Mesenteric fat pad (tissue), 1 donor: ENCODE measurements around the gene RBM8A. TPM values are rescaled to one million over a fixed set of nuclear protein-coding genes. Genes with fewer than 3 reads are reported as not detected.
"Not testable (repeated sequence)": the region's sequence is repeated elsewhere in the genome, so short reads cannot be mapped to it uniquely, and the experiment has no call there.

Experiments
- DNase-seq: peaks from one replicate; pipeline ENCODE4 v3.0.0-alpha.2; 2020; ENCODE audit warnings: low spot score
- total RNA-seq: library from RNA; stranded (reverse); fragmentation: NEBNext Ultra II Directional; extraction: Animal tissue kit (Norgen Biotek cat#: 25700); gene quantifications from one replicate; pipeline ENCODE4 v1.2.1, GENCODE V29; 2021
- donor health status: DM: yes; HTN: yes; CAD: no.

Gene RBM8A
- total RNA-seq, 1 donor from 2014 or later: 110 TPM

DNA sequence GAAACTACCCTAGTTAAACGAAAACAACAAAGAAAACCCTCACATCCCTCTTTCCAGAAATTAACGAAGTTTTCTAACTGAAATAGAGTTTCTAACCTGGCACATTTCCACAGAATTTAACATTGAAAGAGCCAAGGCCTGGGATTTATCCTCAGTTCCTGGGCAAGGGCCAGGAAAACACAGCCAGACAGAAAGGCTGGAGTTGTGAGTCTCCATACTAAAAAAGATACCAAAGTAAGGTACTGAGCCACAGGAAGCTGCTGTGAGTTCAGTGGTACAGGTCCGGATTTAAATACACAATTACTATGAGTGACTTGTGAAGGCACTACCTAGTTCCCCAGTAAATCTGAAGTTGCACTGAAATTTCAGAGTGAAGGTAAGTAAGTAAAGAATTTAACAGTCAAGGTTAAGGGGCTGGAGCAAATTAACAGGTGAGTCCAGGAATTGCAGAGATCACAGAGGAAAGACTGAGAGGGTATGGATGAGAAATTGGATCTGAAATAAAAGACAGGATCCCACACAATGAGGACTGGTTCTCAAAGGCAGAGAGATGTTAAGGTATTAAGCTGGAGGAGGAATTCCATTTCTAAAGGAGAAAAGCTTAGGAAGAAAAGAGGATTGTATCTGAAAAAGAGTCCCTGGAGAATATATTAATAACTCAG, 29.6 kb upstream of the RBM8A start:
- peak; percentile 9 for DNase-seq

DNA sequence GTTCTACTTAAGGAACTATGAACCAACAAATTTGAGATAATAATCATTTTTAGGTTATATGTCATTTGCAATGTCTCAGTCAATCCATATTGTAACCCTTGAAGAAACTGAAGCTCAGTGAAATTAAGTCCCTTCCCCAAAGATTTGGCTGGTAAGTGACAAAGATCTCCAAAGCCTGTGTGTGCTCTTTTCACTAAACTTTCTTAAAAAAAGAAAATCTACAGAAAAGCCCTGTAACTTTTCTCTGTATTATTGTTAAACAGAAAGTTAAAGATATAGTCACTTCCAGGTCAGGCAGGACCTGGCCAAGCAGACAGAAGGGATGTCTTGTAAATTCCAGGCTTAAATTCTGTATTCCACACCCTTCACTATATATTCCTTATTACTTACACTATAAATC, 29.1 kb upstream of the RBM8A start:
- no peak for DNase-seq

DNA sequence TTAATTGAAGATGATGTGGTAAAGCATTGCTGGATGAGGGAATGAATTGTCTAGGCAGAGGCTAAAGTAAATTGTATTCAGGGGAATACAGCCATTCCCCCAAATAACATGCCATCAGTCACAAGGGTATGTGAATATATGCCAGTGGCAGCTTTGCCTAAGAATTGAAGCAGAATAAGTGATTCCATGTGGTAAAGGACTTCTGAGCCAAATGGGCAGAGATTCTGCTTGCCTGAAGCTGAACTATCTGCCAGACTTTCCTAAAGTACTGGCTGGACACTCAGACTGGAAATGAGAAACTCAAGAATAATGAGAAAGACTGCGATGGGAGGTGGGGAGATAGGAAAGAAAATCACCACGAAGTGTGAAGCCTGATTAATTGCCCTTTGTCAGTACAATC, 28.2 kb upstream of the RBM8A start:
- DNase-seq: no peak

DNA sequence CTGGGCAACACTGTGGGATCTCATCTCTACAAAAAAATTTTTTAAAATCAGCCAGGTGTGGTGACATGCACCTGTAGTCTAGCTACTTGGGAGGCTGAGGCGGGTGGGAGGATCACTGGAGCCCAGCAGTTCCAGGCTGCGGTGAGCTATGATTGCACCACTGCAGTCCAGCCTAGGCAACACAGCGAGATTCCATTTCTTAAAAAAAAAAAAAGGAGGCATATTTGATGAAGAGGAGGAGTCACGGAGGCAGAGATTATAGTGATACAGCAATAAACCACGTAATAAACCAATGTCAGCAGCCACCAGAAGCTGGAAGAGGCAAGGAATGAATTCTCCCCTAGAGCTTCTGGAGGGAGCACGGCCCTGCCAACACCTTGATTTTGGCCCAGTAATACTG, 26.6 kb upstream of the RBM8A start:
- peak; percentile 9 for DNase-seq

DNA sequence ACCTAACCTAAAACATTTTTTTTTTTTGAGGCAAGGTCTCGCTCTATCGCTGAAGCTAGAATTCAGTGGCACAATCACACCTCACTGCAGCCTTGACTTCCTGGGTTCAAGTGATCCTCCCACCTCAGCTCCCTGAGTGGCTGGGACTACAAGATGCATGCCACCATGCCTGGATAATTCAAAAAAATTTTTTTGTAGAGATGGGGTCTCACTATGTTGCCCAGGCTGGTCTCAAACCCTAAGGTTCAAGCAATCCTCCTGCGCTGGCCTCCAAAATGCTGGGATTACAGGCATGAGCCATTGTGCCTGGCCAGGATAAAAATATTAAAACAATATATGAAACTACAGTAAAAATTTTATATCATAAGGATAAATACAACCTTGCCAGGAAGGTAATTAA, 25.6 kb upstream of the RBM8A start:
- peak; percentile 2 for DNase-seq

DNA sequence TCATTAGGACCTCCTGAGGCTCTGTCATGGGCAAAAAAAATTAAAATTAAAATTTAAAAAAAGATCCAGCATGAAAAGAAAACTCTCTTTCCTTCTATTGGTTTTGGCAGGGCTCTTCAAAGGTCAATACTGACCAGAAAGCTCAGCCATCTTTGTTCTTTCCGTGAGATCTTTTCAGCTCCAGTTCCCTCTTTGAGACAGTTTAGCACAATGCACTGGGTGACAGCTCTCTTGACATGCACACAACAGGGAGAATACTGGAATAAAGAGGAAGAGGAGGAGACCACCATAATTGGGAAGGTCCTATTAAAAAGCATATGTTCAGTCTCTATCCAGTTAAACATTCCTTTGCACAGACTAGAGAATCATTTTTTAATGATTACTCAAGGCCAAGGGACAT, 24.2 kb upstream of the RBM8A start:
- DNase-seq: no peak

DNA sequence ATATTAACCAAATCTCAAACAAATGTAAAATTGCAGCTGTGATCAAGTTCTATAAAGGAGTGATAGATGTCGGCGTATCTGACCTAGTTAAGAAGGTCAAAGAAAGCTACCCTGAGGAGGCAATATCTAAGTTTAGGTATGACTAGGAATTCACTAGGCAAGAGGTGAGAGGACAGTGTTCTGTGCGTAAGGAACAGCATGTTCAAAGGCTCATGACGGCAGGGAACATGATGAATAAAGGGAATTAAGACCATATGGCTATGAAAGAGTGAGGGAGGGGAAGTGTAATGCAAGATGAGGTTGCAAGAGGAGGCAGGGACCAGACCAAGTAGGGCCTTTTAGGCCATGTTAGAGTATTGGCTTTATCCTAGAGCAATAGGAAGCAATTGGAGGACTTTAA, 21.9 kb upstream of the RBM8A start:
- DNase-seq: no peak

DNA sequence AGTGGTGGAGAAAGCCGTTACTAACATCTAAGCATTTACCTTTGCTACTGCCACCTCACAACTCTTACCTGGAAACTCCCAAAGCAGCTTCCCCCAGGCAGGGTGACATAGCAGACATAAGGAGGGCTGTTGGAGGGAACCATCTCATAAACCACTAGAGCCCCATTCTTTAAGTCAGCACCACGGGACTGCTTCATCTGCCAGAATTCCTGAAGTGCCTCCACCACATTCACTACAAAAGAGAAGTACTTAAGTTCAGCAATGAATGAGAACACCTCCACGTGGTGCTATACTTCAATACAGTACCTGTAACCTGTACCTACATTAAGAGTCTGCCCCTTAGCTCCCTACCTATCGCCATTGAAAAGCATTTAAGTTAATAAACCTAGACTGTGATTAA, 20.3 kb upstream of the RBM8A start:
- peak; percentile 57 for DNase-seq

DNA sequence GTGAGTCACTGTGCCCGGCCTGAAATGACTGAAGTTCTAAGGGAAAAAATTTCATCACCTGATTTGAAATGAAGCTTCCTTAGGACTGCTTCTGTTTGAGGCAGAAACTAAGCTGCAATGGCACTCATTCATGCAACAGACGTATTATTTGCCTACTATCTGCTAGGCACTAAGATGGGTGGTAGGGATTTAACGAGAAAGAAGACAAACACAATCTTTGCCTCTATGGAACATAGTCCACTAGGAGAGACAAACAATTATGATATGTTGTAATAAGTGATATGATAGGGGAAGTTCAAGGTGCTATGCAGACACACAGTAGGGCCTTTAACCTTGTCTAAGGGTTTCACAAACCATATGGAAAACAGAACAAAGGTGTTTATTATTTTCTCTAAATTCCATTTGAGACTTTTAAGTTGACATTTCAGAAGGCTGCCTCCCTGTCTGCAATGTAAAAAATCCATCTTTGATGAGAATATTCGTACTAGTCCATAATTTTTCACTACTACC, 19.2 kb upstream of the RBM8A start:
- DNase-seq: no peak

DNA sequence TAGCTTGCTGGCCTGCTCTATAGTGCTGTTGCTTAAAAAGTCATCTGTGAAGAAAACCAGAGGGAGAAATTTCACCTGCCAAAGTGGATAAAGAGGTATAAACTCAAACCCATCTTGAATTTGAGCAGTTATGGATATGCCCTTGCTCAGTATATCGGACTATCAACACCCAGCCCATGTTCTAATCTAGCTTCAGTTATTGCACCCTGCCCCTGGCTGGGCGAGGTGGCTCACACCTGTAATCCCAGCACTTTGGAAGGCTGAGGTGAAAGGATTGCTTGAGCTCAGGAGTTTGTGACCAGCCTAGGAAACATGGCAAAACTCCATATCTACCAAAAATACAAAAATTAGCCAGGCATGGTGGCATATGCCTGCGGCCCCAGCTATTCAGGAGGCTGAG, 17.2 kb upstream of the RBM8A start:
- DNase-seq: peak; percentile 16

DNA sequence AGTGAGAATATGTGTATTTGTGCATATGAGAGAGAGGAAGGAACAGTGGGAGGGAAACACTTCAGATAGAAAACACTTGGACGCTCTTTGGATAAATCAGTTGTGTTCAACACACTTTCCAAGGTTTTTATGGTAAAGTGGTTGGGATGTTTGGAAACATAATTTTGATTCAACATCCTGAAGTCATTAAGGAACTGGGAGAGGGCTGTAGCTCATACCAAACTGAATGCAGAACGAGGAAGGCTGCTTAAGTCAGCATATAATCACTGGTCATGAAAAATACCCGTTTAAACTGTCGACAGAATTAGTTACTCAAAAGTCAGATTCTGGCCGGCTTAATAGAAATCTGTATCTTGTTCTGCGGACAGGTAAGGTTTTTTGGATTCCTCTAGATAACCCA, 15.6 kb upstream of the RBM8A start:
- no peak for DNase-seq

DNA sequence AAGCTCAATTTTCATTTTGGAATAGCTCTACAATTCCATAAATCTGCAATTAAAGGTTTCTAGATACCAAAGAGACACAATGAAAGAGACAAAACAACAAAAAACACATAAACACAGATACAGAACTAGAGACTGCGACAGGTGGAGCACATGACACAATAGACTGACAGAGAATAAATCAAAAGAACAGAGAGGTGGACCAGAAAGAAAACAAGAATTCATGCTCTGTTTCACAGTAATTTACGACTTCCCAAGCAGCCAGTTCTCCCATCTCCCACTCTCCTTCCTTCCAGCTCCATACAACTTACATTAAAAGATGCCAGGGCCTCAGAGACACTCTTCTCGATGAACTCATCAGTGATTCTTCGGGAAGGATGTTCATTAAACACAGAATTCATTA, 15.1 kb upstream of the RBM8A start:
- DNase-seq: peak; percentile 30

DNA sequence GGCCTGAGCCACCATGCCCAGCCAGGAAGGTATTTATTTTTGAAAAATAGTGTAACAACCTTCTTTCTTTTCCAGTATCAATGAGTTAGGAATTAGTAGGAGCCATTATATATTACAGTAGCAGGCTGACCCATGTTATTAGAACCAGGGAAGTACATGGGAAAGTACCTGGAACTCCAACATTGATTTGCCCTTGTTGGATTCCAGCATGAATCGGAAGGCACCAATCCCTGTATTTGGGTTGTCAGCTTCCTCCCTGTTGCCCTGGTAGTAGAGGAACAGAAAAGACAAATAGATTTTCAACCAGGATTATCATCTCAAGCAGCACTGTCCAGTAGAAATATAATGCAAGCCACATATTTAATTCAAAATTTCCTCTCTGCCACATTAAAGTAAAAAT, 10.2 kb upstream of the RBM8A start:
- DNase-seq: no peak

DNA sequence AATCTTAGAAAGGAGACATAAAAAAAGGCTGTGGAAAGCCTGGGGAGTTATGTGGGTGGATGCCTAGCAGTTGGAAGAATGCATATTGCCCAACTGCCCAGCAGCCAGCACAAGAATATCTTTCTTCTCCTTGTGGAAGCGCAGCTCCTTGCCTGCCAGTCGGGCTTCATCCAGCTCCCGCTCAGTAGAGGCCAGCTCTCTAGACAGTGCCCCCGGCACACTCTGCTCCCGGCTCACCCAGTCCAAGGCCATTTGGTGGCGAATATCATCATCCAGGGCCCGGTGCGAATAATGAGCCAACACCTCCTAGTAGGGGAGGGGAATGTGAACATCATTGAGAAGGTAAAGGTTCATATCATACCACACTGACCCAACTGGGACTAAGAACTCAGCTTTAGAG, 9.0 kb upstream of the RBM8A start:
- DNase-seq: peak; percentile 53

DNA sequence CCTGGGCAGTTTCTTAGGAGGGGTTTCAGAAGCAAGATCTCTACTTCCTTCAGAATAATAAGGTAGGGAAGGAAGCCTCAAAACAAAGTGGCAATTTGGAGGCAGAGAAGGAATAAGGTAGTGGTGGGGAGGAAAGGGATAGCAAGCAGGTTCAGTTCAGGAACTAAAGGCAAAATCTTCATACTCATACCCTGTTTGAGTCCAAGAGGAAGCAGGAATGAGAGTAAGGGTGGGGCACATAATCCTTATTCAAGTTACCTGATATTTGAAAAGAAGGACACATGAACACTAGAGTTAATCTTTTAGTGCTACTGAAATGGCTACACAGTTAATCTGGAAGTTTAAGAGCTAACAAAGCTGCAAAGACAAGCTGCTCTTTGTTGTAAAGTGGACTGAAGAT, 8.4 kb upstream of the RBM8A start:
- no peak for DNase-seq

DNA sequence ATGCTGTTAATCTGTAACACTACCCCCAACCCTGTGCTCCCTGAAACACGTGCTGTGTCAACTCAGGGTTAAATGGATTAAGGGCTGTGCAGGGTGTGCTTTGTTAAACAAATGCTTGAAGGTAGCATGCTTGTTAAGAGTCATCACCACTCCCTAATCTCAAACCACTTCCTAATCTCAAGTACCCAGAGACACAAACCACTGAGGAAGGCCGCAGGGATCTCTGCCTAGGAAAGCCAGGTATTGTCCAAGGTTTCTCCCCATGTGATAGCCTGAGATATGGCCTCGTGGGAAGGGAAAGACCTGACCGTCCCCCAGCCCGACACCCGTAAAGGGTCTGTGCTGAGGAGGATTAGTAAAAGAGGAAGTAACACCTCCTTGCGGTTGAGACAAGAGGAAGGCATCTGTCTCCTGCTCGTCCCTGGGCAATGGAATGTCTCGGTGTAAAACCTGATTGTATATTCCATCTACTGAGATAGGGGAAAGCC, 5.3 kb upstream of the RBM8A start:
- DNase-seq: peak; percentile 9

DNA sequence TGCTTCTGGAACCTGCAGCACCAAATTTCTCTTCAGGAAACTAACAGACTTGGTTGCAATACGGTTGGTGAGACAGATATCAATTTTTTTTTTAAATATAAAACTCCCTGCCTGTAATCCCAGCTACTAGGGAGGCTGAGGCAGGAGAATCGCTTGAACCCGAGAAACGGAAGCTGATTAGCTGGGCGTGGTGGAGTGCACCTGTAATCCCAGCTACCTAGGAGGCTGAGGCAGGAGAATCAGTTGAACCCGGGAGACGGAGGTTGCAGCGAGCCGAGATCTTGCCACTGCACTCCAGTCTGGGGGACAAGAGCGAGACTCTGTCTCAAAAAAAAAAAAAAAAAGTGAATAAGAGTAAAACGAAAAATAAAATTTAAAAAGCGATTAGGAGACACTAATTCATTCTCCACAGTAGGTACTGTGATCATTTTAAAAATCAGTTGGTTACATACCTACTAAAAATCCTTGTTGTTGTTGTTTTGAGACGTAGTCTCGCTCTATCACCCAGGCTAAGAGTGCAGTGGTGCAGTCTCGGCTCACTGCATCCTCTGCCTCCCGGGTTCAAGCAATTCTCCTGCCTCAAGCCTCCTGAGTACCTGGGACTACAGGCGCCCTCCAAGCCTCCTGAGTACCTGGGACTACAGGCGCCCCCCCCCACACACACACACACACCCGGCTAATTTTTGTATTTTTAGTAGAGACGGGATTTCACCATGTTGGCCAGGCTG, 796 bp upstream of the RBM8A start:
- peak; percentile 22 for DNase-seq

DNA sequence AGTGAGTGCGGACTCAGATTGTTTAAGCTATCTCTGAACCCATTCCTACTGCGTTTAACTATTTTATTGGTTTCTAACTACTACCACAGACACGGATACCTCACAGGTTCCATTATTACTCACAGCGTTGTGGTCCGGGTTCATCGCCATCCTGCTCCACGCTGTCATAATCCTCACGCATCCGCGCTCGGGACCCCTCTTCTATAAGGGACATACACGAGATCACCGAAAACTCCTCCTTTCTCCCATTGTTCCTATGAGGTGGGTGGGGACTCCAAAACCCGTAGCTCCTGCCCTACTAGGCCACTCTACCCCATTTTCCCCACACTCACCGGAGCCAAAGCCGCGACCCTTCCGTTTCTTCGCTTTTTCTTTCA, 610 bp downstream of the RBM8A start:
- DNase-seq: no peak

DNA sequence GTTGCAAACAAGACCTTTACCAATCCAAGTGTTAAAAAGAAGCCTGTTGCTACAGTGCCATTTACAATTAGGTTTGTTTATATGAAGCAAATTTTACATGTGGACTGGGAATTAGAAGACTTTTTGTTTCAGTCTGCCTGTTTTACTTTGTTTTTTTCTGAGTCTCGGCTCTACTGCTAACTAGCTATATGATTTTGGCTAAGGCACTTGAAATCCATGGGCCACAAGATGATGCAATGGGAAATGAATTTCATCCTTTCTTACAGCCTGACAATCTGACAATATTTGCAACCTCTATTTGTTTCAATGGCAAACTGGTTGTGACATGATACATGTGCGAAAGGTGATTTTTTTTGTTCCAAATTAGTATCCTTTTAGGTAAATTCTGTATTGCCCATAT, 5.0 kb downstream of the RBM8A start:
- no peak for DNase-seq

DNA sequence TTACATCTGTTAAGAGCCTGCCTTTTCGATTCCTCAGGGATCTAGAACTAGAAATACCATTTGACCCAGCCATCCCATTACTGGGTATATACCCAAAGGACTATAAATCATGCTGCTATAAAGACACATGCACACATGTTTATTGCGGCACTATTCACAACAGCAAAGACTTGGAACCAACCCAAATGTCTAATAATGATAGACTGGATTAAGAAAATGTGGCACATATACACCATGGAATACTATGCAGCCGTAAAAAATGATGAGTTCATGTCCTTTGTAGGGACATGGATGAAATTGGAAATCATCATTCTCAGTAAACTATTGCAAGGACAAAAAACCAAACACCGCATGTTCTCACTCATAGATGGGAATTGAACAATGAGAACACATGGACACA, 7.0 kb downstream of the RBM8A start:
- DNase-seq: not testable (repeated sequence)

DNA sequence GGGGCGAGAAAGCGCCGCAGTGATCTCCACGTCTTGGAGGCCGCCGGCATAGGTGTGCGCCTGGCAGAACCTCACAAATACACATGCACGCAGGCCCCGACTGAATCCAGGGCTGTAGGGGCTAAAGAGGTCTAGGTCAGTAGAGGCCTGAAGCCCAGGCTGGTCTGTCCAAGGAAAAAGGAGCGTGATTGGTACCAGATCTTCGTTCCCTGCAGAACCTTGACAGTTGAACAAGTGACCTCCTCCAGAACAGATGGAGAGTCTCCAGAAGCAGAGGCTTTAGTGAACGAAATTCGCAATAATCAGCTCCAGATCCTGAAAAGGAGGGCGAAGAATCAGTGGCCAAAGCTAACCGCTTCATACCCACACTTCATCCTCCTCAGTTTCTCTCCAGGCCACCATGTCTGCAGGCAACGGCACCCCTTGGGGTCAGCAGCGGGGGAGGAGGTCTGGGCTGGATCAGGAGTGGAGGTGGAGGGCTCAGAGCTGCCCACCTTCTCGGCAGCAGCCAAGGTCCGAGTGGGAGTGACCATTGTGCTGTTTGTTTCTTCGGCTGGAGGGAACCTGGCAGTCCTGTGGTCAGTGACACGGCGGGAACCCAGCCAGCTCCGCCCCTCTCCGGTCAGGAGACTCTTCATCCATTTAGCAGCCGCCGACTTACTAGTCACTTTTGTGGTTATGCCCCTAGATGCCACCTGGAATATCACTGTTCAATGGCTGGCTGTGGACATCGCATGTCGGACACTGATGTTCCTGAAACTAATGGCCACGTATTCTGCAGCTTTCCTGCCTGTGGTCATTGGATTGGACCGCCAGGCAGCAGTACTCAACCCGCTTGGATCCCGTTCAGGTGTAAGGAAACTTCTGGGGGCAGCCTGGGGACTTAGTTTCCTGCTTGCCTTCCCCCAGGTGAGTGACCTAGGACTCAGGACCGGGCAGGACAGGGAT, 8.0 kb downstream of the RBM8A start:
- peak; percentile 89 for DNase-seq
